Stimulated activated CD4-positive, alpha-beta T cell treated with anti-CD3 and anti-CD28 coated beads, Interleukin-12 subunit alpha, Interleukin-12 subunit beta, amount 100 ng/mL, for 48 hours (primary cell): ENCODE results near the gene PPIL6.

Experiments
- DNase-seq, 3 donors: peaks; one replicate each; pipeline ENCODE4 v3.0.0-alpha.2; 2020; ENCODE audit warnings: low read depth in 2 of 3, low spot score in 1 of 3

The PPIL6 gene

DNA sequence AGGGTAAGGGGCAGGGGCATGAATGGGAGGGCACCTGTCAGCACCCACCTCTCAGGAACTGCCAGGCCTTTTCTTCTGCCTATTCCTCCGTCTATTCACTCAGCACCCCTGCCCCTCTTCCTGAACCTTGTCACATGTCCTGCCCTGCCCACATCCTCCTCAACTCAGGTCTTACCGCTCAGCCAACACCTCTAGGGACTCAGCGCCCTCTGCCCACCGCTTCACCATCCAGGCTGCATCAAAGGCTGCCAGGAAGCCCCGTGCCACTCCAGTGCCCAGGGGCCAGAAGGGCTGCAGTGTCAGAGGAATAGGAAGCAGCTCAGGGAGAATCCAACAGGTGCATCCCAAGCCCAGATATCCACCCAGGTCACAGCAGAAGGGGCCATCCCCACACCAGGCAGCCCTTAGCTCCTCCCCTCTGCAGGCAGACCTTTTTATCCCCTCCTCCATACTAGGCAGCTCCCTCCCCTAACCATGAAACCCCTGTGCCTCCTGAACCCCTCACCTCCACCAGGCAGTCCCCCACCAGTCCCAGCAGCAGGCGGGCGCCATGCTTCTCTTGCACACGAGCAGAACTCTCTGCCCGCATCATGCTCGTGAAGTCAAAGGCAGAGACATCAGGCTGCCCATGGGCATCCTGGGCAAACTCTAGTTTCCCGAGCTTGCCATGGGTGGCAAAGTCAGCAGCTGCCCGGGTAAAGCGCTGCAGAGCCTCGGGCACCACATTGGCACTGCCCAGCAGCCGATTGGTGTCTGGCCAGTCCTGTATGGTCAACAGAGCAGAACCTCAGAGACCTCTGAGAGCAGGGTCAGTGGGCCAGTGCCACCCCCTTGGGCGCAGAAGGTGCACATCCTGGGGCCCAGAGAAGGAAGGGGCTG, 9.6 kb upstream of the PPIL6 start:
- no peak for DNase-seq

- DNase-seq: no peak
Observed at GRCh38 chr6:109449064-109449794, 8.8 kb upstream of the PPIL6 start.

DNA sequence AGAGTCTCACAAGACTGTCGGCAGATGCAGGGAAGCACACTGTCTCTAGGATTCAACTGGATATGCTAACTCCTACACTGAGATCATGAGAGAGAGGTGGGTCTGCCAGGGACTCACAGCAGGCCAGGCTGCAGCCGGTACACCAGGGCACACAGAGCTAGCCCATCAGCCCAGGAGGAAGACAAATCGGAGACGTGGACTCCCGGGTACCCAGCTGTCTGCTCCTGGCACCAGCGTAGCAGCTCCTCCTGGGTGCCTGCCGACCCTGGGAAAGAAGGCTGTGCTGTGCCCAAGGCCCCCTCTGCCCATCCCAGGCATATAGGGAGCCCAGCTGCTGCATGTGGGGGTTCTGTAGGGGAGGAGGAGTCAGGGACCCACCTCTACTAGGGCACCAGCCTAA, 8.2 kb upstream of the PPIL6 start:
- DNase-seq: no peak

- DNase-seq: no peak
Observed at GRCh38 chr6:109447878-109448555, 7.6 kb upstream of the PPIL6 start.

- DNase-seq: no peak
Observed at GRCh38 chr6:109447087-109447486, 6.7 kb upstream of the PPIL6 start.

- no peak for DNase-seq
Observed at GRCh38 chr6:109446541-109446940, 6.1 kb upstream of the PPIL6 start.

DNA sequence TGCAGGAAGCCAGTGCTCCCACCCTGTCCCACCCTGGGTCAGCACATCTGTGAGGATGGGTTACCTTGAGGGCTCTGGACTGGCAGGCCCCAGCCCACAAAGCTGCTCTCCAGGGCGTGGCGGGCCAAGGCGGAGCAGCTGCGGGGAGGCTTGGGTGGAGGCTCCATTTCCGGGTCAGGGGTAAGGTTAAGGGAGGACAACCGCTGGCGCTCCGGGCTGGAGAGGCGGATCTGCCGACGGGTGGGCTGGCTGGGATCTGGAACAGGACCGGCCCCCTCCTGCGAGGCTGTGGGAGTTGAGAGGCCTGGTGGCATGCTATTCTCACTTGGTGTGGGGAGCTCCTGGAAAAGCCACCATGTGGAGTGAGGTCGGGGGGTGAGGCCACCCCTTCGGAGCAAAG, 5.6 kb upstream of the PPIL6 start:
- DNase-seq: no peak

DNA sequence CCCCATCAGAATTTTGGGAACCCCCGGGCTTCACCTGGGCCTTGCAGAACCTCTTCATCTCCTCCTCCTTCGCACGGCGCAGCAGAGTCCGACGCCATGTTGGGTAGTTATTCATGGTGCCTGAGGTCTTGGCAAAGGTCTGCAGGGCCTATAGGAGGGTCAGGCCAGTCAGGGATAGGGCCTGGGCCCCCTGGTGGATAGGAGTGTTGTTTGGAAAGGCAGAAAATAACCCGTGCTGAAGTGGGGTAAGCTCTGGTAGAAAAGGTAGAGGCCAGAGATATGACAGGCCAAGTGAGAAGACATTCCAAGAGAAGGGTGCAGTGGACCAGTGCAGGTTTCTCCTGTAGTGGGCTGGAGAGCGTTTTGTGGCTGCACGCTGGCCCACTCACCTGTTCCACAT, 5.0 kb upstream of the PPIL6 start:
- DNase-seq: no peak

GRCh38 chr6:109443425-109443950, 3.1 kb upstream of the PPIL6 start:
- no peak for DNase-seq

DNA sequence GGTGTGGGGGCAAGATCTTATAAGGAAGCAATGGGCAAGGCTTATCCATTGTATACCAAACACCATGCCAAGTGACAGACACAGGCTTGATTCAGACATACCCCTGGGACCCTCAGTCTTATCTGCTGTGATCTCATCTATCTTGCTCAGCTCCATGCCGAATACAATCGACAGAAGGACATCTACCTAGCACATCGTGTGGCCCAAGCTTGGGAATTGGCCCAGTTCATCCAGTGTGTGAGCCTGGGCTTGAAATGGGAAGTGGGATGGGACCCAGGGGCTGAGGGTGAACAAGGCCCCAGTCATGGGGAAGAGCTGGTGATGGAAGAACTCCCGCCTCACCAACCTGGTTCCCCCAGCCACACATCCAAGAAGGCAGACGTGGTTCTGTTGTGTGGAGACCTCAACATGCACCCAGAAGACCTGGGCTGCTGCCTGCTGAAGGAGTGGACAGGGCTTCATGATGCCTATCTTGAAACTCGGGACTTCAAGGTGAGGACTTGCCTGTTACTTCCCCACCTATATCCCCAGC, 2.0 kb upstream of the PPIL6 start:
- DNase-seq: no peak

GRCh38 chr6:109441069-109441816, 815 bp upstream of the PPIL6 start:
- peak in 1 of 3 donors; percentile 23 for DNase-seq

- DNase-seq: no peak
Observed at GRCh38 chr6:109436041-109436440, 4.4 kb downstream of the PPIL6 start.

- no peak for DNase-seq
Observed at GRCh38 chr6:109434456-109434855, 6.0 kb downstream of the PPIL6 start.

DNA sequence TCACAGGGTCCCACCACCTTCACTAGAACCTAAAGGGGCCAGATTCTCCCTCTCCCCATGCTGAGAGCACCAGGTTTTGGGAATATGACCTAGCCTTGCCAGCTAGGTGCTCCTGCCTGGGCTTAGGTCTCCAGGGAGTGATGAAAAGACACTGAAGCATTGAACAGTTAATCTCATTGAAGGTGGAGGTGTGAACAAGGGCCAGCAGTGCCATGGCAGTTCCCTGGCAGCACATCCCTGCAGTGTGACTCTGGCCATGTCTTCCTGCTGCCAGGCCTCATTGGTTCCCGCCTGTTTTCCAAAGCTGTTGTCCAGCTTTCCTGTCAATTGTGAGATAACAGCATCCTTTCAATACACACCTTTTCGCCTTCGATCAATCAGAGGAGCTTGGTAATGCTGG, 10.9 kb downstream of the PPIL6 start:
- no peak for DNase-seq

GRCh38 chr6:109428889-109429477, 11.4 kb downstream of the PPIL6 start:
- DNase-seq: no peak

- DNase-seq: no peak
Observed at GRCh38 chr6:109424946-109425345, 15.5 kb downstream of the PPIL6 start.

DNA sequence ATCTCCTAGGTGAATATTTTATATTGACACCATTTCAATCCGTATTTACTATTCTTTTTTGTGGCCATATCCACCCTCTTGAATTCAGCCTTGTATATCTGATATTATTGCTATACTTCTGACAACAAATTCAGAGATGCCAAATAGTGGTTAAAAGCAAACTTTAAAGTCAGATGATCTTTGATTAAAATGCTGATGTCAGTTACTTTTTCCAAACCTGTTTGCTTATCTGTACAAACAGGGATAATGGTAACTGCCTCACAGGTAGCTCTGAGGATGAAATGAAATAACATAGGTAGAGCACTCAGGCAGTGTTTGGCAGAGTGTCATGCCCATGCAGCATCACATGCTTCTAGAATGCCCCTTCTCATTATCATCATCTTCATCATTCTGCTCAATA, 19.2 kb downstream of the PPIL6 start:
- no peak for DNase-seq

GRCh38 chr6:109420751-109421150, 19.7 kb downstream of the PPIL6 start:
- no peak for DNase-seq

GRCh38 chr6:109417646-109418045, 22.8 kb downstream of the PPIL6 start:
- no peak for DNase-seq

DNA sequence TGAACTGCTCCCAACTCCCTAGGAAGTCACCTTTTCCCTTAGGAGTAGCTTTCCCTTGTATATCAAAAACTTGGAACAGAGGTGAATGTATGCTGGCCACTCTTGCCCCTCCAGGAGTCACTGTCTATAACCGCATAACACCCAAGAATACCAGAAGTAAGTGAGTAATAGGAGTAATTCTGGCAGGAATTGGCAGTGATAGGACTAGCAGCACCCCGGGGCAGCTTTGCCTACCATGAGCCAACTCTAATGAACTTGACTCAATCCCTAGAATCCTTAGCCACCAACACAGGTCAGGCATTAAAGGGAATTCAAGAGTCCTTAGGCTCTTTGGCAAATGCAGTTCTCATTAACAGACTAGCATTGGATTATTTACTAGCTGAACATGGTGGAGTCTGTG, 29.4 kb downstream of the PPIL6 start:
- DNase-seq: no peak
